Stimulated activated CD8-positive, alpha-beta memory T cell treated with anti-CD3 and anti-CD28 coated beads, Interleukin-7, amount 100 ng/mL, for 1 hour (primary cell): ENCODE data around the gene TPT1.
A peak's percentile ranks its signal among the peaks of the same experiment; 100 is the strongest.
"Not testable (repeated sequence)": the region's sequence is repeated elsewhere in the genome, so short reads cannot be mapped to it uniquely, and the experiment has no call there.

Experiments used
- DNase-seq, 2 donors: peaks; one replicate each; pipeline ENCODE4 v3.0.0-alpha.2; 2020; ENCODE audit warnings: low read depth in 2 of 2

The TPT1 gene

DNA sequence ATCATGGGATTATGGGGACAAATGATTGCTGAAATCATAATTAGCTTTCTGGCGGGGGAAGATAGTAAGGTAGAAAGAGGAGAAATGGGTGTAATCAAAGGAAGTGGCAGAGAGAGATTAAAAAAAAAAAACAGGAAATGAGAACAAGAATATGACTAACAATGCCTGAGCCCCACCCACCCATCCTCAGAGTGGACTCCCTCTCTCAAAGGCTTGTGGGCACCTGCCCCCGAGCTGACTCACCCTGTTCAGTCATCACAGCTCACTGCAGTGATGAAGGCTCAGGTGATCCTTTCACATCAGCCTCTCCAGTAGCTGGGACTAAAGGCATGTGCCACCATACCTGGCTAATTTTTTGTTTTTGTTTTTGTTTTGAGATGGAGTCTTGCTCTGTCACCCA is 26.4 kb upstream of the TPT1 start:
- peak; percentile 67 to 74 for DNase-seq

DNA sequence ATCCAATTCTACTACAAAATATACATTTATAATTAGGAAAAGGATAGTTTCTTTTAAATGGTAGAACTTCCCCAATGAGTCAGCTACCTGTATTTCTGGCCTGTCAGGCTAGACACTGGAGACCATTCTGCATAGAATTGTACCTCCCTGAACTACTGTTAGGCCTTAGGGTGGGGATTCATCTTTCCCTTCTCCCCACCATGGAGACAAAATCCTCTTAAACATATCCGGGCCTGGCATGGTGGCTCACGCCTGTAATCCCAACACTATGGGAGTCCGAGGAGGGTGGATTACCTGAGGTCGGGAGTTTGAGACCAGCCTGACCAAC is 24.5 kb upstream of the TPT1 start:
- no peak for DNase-seq

DNA sequence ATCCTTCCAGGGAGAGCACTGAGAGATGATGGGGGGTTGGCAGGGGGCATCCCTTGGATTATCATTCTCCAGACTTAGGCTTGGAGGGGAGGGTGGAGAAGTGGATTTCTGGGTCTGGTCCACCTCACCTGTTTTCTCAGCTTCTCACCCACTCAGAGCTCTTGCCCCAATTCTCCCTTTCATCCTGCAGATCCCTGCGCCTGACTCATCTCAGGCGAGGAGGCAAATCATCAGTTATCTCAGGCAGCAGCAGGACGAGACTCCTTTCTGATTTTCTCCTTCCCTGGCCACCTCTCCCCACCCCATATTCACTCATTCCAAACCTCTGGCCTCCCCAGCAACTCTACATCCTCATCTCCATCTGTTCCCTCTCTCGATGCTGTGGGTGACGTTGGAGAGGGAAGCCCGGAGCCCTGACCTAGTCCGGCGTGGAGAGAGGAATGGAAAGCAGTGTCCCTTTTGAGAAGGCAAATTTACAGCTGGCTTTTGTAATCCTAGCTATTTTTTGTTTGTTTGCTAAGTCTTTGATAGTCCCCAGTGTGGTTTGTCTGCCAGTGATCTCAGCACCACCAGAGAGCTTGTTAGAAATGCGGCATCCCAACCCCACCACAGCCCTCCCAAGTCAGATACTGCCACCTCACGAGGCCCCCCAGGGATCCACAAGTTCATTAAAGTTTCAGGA is 24.0 kb upstream of the TPT1 start:
- DNase-seq = no peak

DNA sequence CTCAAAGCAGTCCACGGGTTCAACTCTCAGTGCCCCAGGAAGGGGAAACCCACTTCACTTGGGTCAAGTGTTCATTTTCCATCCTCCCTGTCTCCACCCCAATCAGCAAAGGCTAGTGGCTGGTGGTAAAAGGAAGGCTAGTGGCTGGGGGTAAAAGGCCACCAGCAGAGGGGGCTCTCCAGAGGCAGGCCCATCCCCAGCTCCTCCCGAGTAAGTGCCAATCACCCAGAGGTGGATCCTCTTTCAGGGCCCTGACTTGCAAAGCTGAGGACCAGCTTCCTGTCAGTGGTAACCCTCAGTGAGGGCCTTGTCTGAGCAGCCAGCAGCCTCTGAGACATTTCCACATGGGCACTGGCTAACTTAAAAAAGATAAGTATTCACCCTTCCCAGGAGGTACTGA is 22.0 kb upstream of the TPT1 start:
- no peak for DNase-seq

DNA sequence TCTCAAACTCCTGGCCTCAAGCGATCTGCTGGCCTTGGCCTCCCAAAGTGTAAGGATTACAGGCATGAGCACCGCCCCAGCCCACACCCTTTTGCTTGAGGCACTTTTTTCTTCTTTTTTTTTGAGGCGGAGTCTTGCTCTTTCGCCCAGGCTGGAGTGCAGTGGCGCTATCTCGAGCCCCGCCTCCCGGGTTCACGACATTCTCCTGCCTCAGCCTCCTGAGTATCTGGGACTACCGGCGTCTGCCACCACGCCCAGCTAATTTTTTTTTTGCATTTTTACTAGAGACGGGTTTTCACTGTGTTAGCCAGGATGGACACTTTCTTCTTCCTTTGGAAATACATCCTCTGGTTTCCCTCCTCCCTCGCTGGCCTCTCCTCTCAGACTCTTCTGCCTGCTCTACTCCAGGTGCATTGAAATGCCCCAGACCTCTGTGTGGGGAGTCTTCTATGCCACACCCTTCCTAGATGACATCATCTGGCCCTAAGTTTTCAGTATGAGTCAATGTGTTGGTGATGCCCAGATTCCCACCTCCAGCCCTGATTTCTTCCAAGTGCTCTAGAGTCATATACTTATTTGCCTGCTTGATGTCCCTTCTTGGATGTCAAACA is 20.7 kb upstream of the TPT1 start:
- no peak for DNase-seq

- DNase-seq = no peak
These were observed 16.1 kb upstream of the TPT1 start for GRCh38 chr13:45356966-45357672.

DNA sequence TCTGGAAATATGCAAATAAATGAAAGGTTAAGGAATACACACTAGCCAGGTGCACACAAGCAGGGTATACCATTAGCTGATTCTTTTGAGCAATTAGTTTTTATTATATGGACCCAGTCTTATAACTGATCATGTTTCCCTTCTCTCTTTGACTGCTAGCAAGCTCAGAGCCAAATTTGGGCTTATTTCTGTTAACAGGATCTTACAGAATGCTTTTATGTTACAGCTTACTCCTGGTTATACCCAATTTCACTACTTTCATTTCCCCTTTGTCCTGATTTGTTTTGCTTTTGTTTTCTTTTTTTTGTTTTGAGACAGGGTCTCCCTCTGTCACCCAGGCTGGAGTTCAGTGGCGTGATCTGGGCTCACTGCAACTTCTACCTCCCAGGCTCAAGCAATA is 12.9 kb upstream of the TPT1 start:
- DNase-seq = no peak

DNA sequence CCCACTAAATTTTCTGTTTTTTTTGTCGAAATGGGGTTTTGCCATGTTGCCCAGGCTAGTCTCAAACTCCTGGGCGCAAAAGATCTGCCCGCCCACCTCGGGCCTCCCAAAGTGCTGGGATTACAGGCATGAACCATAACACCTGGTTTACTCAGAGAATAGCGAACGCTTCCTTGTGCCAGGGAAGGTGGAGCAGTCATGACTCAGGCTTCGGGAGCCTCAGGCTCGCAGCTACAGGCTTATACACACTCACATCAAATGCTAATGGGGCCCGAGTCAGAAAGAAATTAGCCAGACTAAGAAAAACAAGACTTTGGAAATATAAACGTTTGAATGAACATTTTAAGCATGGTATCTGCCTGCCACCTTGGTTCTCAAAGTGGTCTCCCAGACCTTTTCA is 11.0 kb upstream of the TPT1 start:
- DNase-seq = no peak

DNA sequence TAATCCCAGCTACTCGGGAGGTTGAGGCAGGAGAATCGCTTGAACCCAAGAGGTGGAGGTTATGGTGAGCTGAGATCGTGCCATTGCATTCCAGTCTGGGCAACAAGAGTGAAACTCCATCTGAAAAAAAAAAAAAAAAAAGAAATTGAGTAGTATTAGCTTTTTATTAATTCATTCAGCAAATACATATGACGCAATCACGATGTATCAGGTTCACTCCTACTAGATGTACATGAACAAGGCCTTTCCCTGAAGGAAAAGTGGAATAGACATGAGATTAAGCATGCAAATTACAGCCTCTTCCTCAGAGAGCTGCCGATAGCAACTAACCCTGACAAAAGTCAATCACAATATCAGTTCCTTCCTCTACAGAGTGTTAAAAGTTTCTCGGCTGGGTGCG is 9.2 kb upstream of the TPT1 start:
- DNase-seq = no peak

- DNase-seq = no peak
These were observed 8.5 kb upstream of the TPT1 start for GRCh38 chr13:45349438-45349837.

DNA sequence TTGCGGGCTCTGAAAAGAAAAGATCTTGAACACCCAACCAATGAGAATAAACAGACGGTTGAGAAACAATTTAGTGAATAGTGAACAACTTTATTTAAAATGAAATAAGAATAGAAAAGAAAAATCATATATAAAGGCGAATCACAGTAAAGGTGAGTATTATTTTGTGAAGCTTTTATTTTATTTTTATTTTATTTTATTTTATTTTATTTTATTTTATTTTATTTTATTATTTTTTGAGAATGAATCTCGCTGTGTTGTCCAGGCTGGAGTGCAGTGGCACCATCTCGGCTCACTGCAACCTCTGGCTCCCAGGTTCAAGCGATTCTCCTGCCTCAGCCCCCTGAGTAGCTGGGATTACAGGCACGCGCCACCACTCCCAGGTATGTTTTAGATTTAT is 3.1 kb upstream of the TPT1 start:
- DNase-seq = not testable (repeated sequence)

- DNase-seq = not testable (repeated sequence)
These were observed 2.1 kb upstream of the TPT1 start for GRCh38 chr13:45343102-45343501.

- not testable (repeated sequence) for DNase-seq
These were observed 1.7 kb upstream of the TPT1 start for GRCh38 chr13:45342668-45343067.

DNA sequence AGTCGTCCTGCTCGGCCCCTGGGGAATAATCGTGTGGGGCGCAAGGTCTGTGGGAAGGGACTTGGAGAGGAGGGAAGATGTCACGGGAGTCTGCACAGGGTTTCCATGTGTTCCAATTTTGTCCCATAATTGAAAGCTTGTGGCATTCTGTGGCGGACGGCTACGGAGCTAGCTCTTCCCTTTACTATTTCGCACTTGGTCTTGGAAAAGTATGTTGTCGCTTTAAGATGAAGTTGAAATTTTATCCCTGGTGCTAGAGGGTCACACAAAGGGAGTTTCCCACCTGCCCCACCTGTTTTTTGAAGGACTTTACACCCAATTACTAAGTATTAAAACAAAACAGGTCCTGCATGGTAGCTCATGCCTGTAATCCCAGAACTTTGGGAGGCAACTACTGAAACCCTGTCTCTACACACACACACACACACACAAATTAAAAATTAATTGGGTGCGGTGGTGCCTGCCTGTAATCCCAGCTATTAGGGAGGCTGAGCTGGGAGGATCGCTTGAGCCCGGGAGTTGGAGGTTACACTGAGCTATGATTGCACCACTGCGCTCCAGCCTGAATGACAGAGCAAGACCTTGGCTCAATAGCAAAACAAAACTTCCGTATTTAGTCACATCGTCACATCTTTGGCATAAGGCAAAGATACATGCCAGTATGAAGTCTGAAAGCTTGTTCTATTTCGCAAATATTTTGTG is 967 bp upstream of the TPT1 start:
- no peak for DNase-seq

DNA sequence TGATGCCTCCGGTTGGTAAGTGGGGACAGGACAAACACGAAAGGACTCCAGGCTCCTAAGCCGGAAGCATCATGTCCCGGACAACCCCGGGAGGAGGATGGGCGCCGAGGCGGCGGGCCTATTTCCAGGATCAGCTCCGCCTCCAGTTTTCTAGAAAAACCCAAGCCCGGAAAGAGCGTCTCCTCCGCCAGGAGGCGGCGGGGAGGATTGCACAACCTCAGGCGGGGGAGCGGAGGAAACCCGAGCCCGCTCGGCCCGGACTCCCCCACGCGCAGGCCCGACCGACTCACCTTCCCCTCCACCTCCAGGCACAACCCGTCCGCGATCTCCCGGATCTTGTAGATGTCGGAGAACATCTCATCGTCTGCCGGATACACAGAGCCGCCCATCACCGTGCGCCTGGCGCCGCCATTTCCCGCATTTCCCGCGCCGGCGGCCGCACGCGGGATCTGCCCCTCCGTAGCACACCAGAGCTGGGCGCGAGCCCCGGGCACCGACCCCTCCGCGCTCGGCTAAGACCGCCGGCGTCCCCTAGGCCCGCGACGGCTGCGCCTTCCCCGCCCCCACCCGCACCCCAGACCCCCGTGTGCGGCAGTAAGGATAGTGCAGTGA is 455 bp downstream of the TPT1 start:
- DNase-seq = peak; percentile 72 to 74

DNA sequence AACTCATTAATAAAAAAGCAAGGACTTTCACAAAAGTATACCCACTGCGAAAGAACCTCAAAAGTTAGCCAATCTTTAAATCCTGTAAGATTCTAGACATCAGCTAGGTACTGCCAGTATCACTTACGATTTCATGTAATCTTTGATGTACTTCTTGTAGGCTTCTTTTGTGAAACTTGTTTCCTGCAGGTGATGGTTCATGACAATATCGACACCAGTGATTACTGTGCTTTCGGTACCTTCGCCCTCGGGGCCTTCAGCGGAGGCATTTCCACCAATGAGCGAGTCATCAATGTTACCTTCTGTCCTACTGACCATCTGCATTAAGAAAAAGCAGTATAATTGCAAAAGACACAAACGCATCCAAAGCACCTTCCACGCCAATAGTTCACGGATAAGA is 1.1 kb downstream of the TPT1 start:
- DNase-seq = no peak

DNA sequence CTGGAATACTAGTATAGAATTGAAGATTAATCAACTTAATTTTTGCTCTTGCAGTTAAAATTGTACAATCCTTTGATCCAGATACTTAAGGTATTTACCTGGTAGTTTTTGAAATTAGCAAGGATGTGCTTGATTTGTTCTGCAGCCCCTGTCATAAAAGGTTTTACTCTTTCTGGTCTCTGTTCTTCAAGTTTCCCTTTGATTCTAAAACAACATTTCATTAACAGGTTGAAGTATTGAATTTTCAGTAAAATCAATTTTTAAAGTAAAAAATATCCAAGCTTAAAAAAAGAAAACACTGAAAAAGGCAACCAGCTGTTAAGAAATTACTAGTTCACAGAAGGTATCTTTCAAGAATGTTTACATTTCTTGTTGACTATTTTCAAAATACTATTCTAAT is 1.6 kb downstream of the TPT1 start:
- DNase-seq = no peak

- no peak for DNase-seq
These were observed 3.2 kb downstream of the TPT1 start for GRCh38 chr13:45337803-45338202.

- no peak for DNase-seq
These were observed 3.6 kb downstream of the TPT1 start for GRCh38 chr13:45337395-45337794.

DNA sequence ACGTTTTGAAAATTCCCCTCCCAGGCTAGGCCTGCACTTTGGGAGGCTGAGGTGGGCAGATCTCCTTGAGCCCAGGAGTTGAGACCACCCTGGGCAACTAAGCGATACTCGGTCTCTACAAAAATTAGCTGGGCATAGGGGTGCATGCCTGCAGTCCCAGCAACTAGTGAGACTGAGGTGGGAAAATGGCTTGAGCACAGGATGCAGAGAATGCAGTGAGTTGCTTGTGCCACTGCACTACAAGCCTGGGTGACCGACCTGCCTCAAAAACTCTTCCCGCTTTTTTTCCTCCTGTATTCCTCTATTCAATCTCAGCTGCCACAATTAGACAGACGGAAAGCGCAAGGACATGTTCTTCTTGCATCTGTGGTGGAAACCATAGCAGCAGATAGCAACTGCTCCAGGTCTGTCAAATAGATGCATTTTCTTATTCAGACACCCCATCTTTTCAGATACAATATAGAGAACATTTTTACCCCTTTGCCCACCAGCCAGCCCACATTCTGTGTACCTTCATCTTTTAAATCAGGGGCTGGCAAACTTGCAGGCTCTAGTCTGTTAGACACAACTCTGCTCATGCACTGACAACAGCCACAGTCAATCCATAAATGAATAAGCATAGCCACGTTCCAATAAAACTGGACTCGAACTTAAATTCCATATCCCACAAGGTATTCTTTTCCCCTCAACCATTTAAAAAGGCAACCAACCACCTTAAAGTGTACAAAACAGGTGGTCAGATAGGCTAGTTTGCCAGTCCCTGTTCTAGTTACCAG is 4.8 kb downstream of the TPT1 start:
- no peak for DNase-seq

- no peak for DNase-seq
These were observed 5.5 kb downstream of the TPT1 start for GRCh38 chr13:45335397-45336024.
